ENCODE data around the gene EGFLAM.
A peak's percentile ranks its signal among the peaks of the same experiment; 100 is the strongest.
"Not testable (repeated sequence)": the region's sequence is repeated elsewhere in the genome, so short reads cannot be mapped to it uniquely, and the experiment has no call there.

Gene EGFLAM

DNA sequence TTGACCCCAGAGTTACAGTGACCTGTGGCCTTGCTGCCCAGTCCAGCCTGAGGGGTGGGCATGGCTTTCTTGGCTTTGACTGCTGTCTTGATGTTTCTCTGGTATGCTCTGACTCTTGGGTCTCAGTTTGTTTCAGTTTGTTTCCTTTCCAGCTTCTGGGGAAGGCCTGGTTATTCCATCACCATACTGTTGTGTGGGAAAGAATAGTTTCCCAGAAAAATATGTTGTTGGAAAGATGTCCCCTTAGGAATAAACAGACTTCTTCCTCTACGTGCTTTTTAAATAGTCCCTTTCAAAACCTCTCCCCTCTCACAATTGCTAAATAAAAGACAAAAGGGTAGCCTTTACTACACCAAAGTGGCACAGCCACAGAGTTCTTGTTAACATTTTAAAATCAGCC lies 49.5 kb downstream of the EGFLAM start:
- Histone ChIP-seq H3K4me3 (no peak overlapping the region), H4K20me1 (no peaks in the 10 kb centered on the region), H3K4me2 (no peak overlapping the region), H3K36me3 (no peaks in the 10 kb centered on the region), H3K4me1 (peaks cover 0 to 11% (median 8%) of the 10 kb centered on the region in 10 experiments; a peak in 11 of 20 replicates), H3K27me3 (no peaks in the 10 kb centered on the region), H3K9me3 (replicated peaks in 1 of 11) (peaks cover 39 to 60% (median 47%) of the 10 kb centered on the region in 11 experiments), H3K9ac (no peak overlapping the region), H3K27ac (no peak overlapping the region)
- TF ChIP-seq Cebpa-rat (IDR thresholded peaks at IDR 0.05): no peak

- Histone ChIP-seq H3K27ac (no peak overlapping the region), H3K36me3 (no peaks in the 10 kb centered on the region), H3K4me1 (peaks cover 0 to 8% (median 6%) of the 10 kb centered on the region in 10 experiments; a peak in 11 of 20 replicates), H3K9ac (no peak overlapping the region), H3K27me3 (no peaks in the 10 kb centered on the region), H3K9me3 (replicated peaks in 1 of 11) (no peaks in the 10 kb centered on the region), H4K20me1 (no peaks in the 10 kb centered on the region; a peak in 1 of 22 replicates), H3K4me3 (no peak overlapping the region), H3K4me2 (no peak overlapping the region)
- no peak for TF ChIP-seq Cebpa-rat (IDR thresholded peaks at IDR 0.05)
Measured at GRCh38 chr5:38316544-38317224, 58.3 kb downstream of the EGFLAM start.

GRCh38 chr5:38317868-38318267 lies 59.5 kb downstream of the EGFLAM start:
- Histone ChIP-seq H3K4me1 (no peaks in the 10 kb centered on the region), H3K27ac (no peak overlapping the region), H4K20me1 (no peaks in the 10 kb centered on the region; a peak in 1 of 22 replicates), H3K9me3 (replicated peaks in 1 of 11) (no peaks in the 10 kb centered on the region), H3K4me3 (no peak overlapping the region), H3K4me2 (no peak overlapping the region), H3K27me3 (no peaks in the 10 kb centered on the region), H3K36me3 (no peaks in the 10 kb centered on the region), H3K9ac (no peak overlapping the region)
- TF ChIP-seq Cebpa-rat (IDR thresholded peaks at IDR 0.05): no peak

DNA sequence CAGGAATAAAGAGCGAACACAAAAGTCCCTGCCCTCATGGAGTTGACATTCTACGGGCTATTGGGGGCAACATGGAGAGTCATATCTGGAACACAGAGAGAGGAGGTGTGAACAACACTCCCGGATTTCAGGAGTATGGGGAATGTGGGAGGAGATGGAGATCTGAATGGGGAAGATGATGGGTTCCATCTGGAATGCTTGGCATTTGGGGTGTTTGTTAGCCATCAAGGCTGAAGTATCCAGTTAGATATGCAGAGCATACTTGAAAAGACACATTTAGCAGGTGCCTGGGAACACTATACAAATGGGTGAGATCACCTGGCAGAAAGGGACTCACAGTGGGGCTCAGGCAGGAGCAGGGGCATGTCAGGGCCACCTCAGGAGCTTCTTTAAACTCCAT lies 61.1 kb downstream of the EGFLAM start:
- H3K9ac ChIP-seq: no peak overlapping the region
- H3K4me1 ChIP-seq: no peaks in the 10 kb centered on the region
- no peak overlapping the region for H3K4me2 ChIP-seq
- TF ChIP-seq Cebpa-rat (IDR thresholded peaks at IDR 0.05): no peak
- no peak overlapping the region for H3K4me3 ChIP-seq
- H3K27ac ChIP-seq: no peak overlapping the region
- H3K36me3 ChIP-seq: no peaks in the 10 kb centered on the region
- no peaks in the 10 kb centered on the region for H3K9me3 ChIP-seq (replicated peaks in 1 of 11)
- H3K27me3 ChIP-seq: no peaks in the 10 kb centered on the region
- no peaks in the 10 kb centered on the region; a peak in 1 of 22 replicates for H4K20me1 ChIP-seq

- no peak overlapping the region for H3K27ac ChIP-seq
- H3K4me3 ChIP-seq: no peak overlapping the region
- no peaks in the 10 kb centered on the region; a peak in 1 of 22 replicates for H4K20me1 ChIP-seq
- H3K4me1 ChIP-seq: no peaks in the 10 kb centered on the region
- H3K9ac ChIP-seq: no peak overlapping the region
- no peaks in the 10 kb centered on the region for H3K27me3 ChIP-seq
- TF ChIP-seq Cebpa-rat (IDR thresholded peaks at IDR 0.05): no peak
- H3K4me2 ChIP-seq: no peak overlapping the region
- H3K9me3 ChIP-seq (replicated peaks in 1 of 11): no peaks in the 10 kb centered on the region
- no peaks in the 10 kb centered on the region for H3K36me3 ChIP-seq
Measured at GRCh38 chr5:38321978-38322377, 63.6 kb downstream of the EGFLAM start.

- H3K4me1 ChIP-seq: no peaks in the 10 kb centered on the region
- no peak overlapping the region for H3K9ac ChIP-seq
- no peaks in the 10 kb centered on the region for H3K9me3 ChIP-seq (replicated peaks in 1 of 11)
- TF ChIP-seq Cebpa-rat (IDR thresholded peaks at IDR 0.05): no peak
- no peaks in the 10 kb centered on the region for H3K27me3 ChIP-seq
- H4K20me1 ChIP-seq: no peaks in the 10 kb centered on the region; a peak in 1 of 22 replicates
- H3K4me2 ChIP-seq: no peak overlapping the region
- H3K36me3 ChIP-seq: no peaks in the 10 kb centered on the region
- H3K27ac ChIP-seq: no peak overlapping the region
- no peak overlapping the region for H3K4me3 ChIP-seq
Measured at GRCh38 chr5:38323645-38324295, 65.4 kb downstream of the EGFLAM start.

GRCh38 chr5:38329132-38329715 lies 70.9 kb downstream of the EGFLAM start:
- H3K4me3 ChIP-seq: no peak overlapping the region
- TF ChIP-seq Cebpa-rat (IDR thresholded peaks at IDR 0.05): no peak
- H3K27me3 ChIP-seq: no peaks in the 10 kb centered on the region
- no peak overlapping the region for H3K9ac ChIP-seq
- no peaks in the 10 kb centered on the region for H3K36me3 ChIP-seq
- peaks cover 0 to 18% (median 0%) of the 10 kb centered on the region in 10 experiments; a peak in 6 of 20 replicates for H3K4me1 ChIP-seq
- H3K4me2 ChIP-seq: peak overlapping the region in 4 of 11 experiments; percentile 28 to 47 (median 38); a peak in 8 of 22 replicates
- H4K20me1 ChIP-seq: no peaks in the 10 kb centered on the region
- peaks cover 0 to 9% (median 8%) of the 10 kb centered on the region in 11 experiments; a peak in 11 of 22 replicates for H3K9me3 ChIP-seq (replicated peaks in 1 of 11)
- peak overlapping the region in 2 of 11 experiments; percentile 16 to 44; a peak in 2 of 22 replicates for H3K27ac ChIP-seq

- peaks cover 0 to 18% (median 0%) of the 10 kb centered on the region in 10 experiments; a peak in 6 of 20 replicates for H3K4me1 ChIP-seq
- TF ChIP-seq Cebpa-rat (IDR thresholded peaks at IDR 0.05): no peak
- no peaks in the 10 kb centered on the region for H4K20me1 ChIP-seq
- H3K9ac ChIP-seq: no peak overlapping the region
- no peaks in the 10 kb centered on the region for H3K27me3 ChIP-seq
- peak overlapping the region in 2 of 11 experiments; percentile 16 to 44; a peak in 2 of 22 replicates for H3K27ac ChIP-seq
- no peak overlapping the region for H3K4me3 ChIP-seq
- peaks cover 0 to 9% (median 8%) of the 10 kb centered on the region in 11 experiments; a peak in 11 of 22 replicates for H3K9me3 ChIP-seq (replicated peaks in 1 of 11)
- no peaks in the 10 kb centered on the region for H3K36me3 ChIP-seq
- H3K4me2 ChIP-seq: peak overlapping the region in 1 of 11 experiments; percentile 44; a peak in 1 of 22 replicates
Measured at GRCh38 chr5:38330207-38330606, 71.8 kb downstream of the EGFLAM start.

DNA sequence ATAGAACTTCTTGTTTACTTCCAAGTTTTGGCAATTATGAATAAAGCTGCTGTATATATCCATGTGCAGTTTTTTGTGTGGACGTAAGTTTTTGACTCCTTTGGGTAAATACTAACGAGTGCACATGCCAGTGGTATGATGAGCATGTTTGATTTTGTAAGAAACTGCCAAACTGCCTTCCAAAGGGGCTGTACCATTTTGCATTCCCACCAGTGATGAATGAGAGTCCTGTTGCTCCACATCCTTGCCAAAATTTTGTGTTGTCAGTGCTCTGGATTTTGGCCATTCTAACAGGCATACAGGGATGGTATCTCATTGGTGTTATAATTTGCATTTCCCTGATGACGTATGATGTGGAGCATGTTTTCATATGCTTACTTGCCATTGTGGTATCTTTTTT lies 73.5 kb downstream of the EGFLAM start:
- Histone ChIP-seq H3K36me3 (no peaks in the 10 kb centered on the region), H3K4me2 (no peak overlapping the region), H3K9ac (no peak overlapping the region), H3K4me3 (no peak overlapping the region), H3K9me3 (replicated peaks in 1 of 11) (peaks cover 0 to 9% (median 8%) of the 10 kb centered on the region in 11 experiments; a peak in 11 of 22 replicates), H4K20me1 (no peaks in the 10 kb centered on the region), H3K4me1 (peaks cover 0 to 18% (median 0%) of the 10 kb centered on the region in 10 experiments; a peak in 6 of 20 replicates), H3K27ac (no peak overlapping the region), H3K27me3 (no peaks in the 10 kb centered on the region)
- TF ChIP-seq Cebpa-rat (IDR thresholded peaks at IDR 0.05): no peak

- H4K20me1 ChIP-seq; H3K4me3 ChIP-seq; H3K9ac ChIP-seq; H3K36me3 ChIP-seq; H3K27me3 ChIP-seq; H3K9me3 ChIP-seq (replicated peaks in 1 of 11): not testable (repeated sequence)
- Histone ChIP-seq H3K4me1 (peaks cover 0 to 18% (median 0%) of the 10 kb centered on the region in 10 experiments; a peak in 6 of 20 replicates), H3K4me2 (peak overlapping the region in 3 of 11 experiments; percentile 5 to 45 (median 17); a peak in 3 of 22 replicates), H3K27ac (peak overlapping the region in 1 of 11 experiments; percentile 33; a peak in 2 of 22 replicates)
Measured at GRCh38 chr5:38333181-38333580, 74.8 kb downstream of the EGFLAM start.
